Endometrium (tissue), 2 donors: ENCODE measurements around the gene RHOJ.
"Not testable (repeated sequence)": the region's sequence is repeated elsewhere in the genome, so short reads cannot be mapped to it uniquely, and the experiment has no call there.

ENCODE experiments used
- FAIRE-seq: peaks from 2 replicates; lab custom pipeline; 2012; peaks lifted over from hg19 to GRCh38; lab: Jason Lieb, UNC
- donor health status: control.
- donor health status: control.

The RHOJ gene

GRCh38 chr14:63299351-63300110 lies 95.3 kb downstream of the RHOJ start:
- no peak for FAIRE-seq

- FAIRE-seq: no peak
Measured at GRCh38 chr14:63300854-63301253, 96.6 kb downstream of the RHOJ start.

GRCh38 chr14:63301891-63302534 lies 97.8 kb downstream of the RHOJ start:
- no peak for FAIRE-seq

- FAIRE-seq: not testable (repeated sequence)
Measured at GRCh38 chr14:63304429-63304828, 100.2 kb downstream of the RHOJ start.

- no peak for FAIRE-seq
Measured at GRCh38 chr14:63308723-63309317, 104.6 kb downstream of the RHOJ start.

GRCh38 chr14:63318835-63319234 lies 114.6 kb downstream of the RHOJ start, which contains the start of gene GPHB5:
GPHB5 (minus strand) TSS chr14:63318935; CDS start chr14:63317849, 1,086 bp downstream.
- no peak for FAIRE-seq

GRCh38 chr14:63322472-63322871 lies 118.2 kb downstream of the RHOJ start:
- no peak for FAIRE-seq

- FAIRE-seq: no peak
Measured at GRCh38 chr14:63322897-63323573, 118.8 kb downstream of the RHOJ start.

GRCh38 chr14:63326840-63327239 lies 122.6 kb downstream of the RHOJ start:
- FAIRE-seq: no peak

GRCh38 chr14:63328787-63329737 lies 124.8 kb downstream of the RHOJ start:
- FAIRE-seq: no peak

GRCh38 chr14:63342371-63342770 lies 138.1 kb downstream of the RHOJ start:
- no peak for FAIRE-seq
